ENCODE measurements around the gene UCKL1. TPM values are rescaled to one million over a fixed set of nuclear protein-coding genes. Genes with fewer than 3 reads are reported as not detected.

Gene UCKL1
- total RNA-seq, 2 experiments from 2014 or later, result 41.3 to 46.1 TPM

- Histone ChIP-seq H3K27ac (ENCODE audit: low read depth in 1 of 2, low read length in 2 of 2) (no peak overlapping the region), H3K4me1 (ENCODE audit: insufficient read depth, low read length) (peaks cover 35% of the 10 kb centered on the region), H3K9me3 (ENCODE audit: control insufficient read depth in 1 of 2, insufficient read depth in 1 of 2, low read length in 2 of 2) (peaks cover 0 to 3% of the 10 kb centered on the region in 2 experiments), H3K36me3 (ENCODE audit: insufficient read depth, low read length) (peaks cover 35% of the 10 kb centered on the region), H3K4me3 (ENCODE audit: low read length) (no peak overlapping the region), H3K27me3 (ENCODE audit: control insufficient read depth in 1 of 2, insufficient read depth in 2 of 2, low read length in 2 of 2) (no peaks in the 10 kb centered on the region)
- no peaks in the 10 kb centered on the region for H3K27me3 Mint-ChIP-seq
- DNase-seq, result no peak
- H3K27ac Mint-ChIP-seq, result no peak overlapping the region
- intact Hi-C loops (cut with DNase I, micrococcal nuclease), result loop anchor here in 1 of 2 experiments (5.0 kb wide), 1 partner anchor 252 kb away; the partner anchor contains the start of genes ARFRP1 and ZGPAT
- H3K4me1 Mint-ChIP-seq (ENCODE audit: low read depth), result peaks cover 29% of the 10 kb centered on the region
- POLR2A ChIA-PET, result no interaction called here
- CTCF ChIA-PET, result interaction anchor here (1.3 kb wide), 1 partner anchor 21 kb away, joined by 4 read pairs; the partner anchor contains the start of gene SAMD10
- no peaks in the 10 kb centered on the region for H3K9me3 Mint-ChIP-seq
- no peak for ATAC-seq (ENCODE audit: poor library complexity)
- TF ChIP-seq CTCF (IDR thresholded peaks at IDR 0.05), result no peak
- no peak overlapping the region for H3K4me3 Mint-ChIP-seq
- peaks cover 25% of the 10 kb centered on the region for H3K36me3 Mint-ChIP-seq (ENCODE audit: low read depth)
These were observed 2.9 kb upstream of the UCKL1 start for GRCh38 chr20:63958964-63959698.

- Histone ChIP-seq H3K4me3 (ENCODE audit: low read length) (no peak overlapping the region), H3K36me3 (ENCODE audit: insufficient read depth, low read length) (peaks cover 30% of the 10 kb centered on the region), H3K27me3 (ENCODE audit: control insufficient read depth in 1 of 2, insufficient read depth in 2 of 2, low read length in 2 of 2) (no peaks in the 10 kb centered on the region), H3K27ac (ENCODE audit: low read depth in 1 of 2, low read length in 2 of 2) (no peak overlapping the region), H3K4me1 (ENCODE audit: insufficient read depth, low read length) (peaks cover 41% of the 10 kb centered on the region), H3K9me3 (ENCODE audit: control insufficient read depth in 1 of 2, insufficient read depth in 1 of 2, low read length in 2 of 2) (no peaks in the 10 kb centered on the region)
- H3K4me3 Mint-ChIP-seq, result no peak overlapping the region
- no peaks in the 10 kb centered on the region for H3K27me3 Mint-ChIP-seq
- POLR2A ChIA-PET, result no interaction called here
- DNase-seq (no peak), ATAC-seq (ENCODE audit: poor library complexity) (no peak)
- no peak for TF ChIP-seq CTCF (IDR thresholded peaks at IDR 0.05)
- H3K36me3 Mint-ChIP-seq (ENCODE audit: low read depth), result peaks cover 25% of the 10 kb centered on the region
- no peak overlapping the region for H3K27ac Mint-ChIP-seq
- H3K9me3 Mint-ChIP-seq, result no peaks in the 10 kb centered on the region
- intact Hi-C loops (cut with DNase I, micrococcal nuclease), result loop anchor here in 1 of 2 experiments (5.0 kb wide), 1 partner anchor 251 kb away; the partner anchor contains the start of genes ARFRP1 and ZGPAT
- CTCF ChIA-PET, result interaction anchor here (1.3 kb wide), 1 partner anchor 21 kb away, joined by 4 read pairs; the partner anchor contains the start of gene SAMD10
- H3K4me1 Mint-ChIP-seq (ENCODE audit: low read depth), result peaks cover 36% of the 10 kb centered on the region
These were observed 2.3 kb upstream of the UCKL1 start for GRCh38 chr20:63958471-63958870.

GRCh38 chr20:63957690-63958441, 1.6 kb upstream of the UCKL1 start:
- ChIA-PET CTCF (interaction anchor here (1.0 to 3.0 kb wide), 2 partner anchors 81 to 94 kb away, joined by 3 to 8 read pairs; no protein-coding TSS in a partner anchor), POLR2A (interaction anchor here (1.9 to 3.3 kb wide), 3 partner anchors 11 to 93 kb away, joined by 7 to 27 read pairs (median 22); partner anchors contain the start of genes PRPF6, SAMD10 and TPD52L2)
- no peak for DNase-seq
- Mint-ChIP-seq H3K36me3 (ENCODE audit: low read depth) (peaks cover 23% of the 10 kb centered on the region), H3K9me3 (no peaks in the 10 kb centered on the region), H3K27me3 (no peaks in the 10 kb centered on the region), H3K27ac (peak overlapping the region; percentile 82), H3K4me3 (peak overlapping the region; percentile 71), H3K4me1 (ENCODE audit: low read depth) (peaks cover 37% of the 10 kb centered on the region)
- no peak for TF ChIP-seq CTCF (IDR thresholded peaks at IDR 0.05)
- Histone ChIP-seq H3K27me3 (ENCODE audit: control insufficient read depth in 1 of 2, insufficient read depth in 2 of 2, low read length in 2 of 2) (no peaks in the 10 kb centered on the region), H3K4me3 (ENCODE audit: low read length) (no peak overlapping the region), H3K36me3 (ENCODE audit: insufficient read depth, low read length) (peaks cover 25% of the 10 kb centered on the region), H3K4me1 (ENCODE audit: insufficient read depth, low read length) (peaks cover 41% of the 10 kb centered on the region), H3K27ac (ENCODE audit: low read depth in 1 of 2, low read length in 2 of 2) (peak overlapping the region; percentile 13 to 45), H3K9me3 (ENCODE audit: control insufficient read depth in 1 of 2, insufficient read depth in 1 of 2, low read length in 2 of 2) (no peaks in the 10 kb centered on the region)
- no peak for ATAC-seq (ENCODE audit: poor library complexity)
- intact Hi-C loops (cut with DNase I, micrococcal nuclease), result loop anchor here in 1 of 2 experiments (2.0 to 5.0 kb wide), 2 partner anchors 105 to 251 kb away; partner anchors contain the start of genes ARFRP1, TCEA2 and ZGPAT

Measured in CD4-positive, alpha-beta T cell (primary cell).